Cerebellar cortex (tissue), 1 donor: ENCODE results near the gene ITPR3.

ENCODE experiments used
- DNase-seq: peaks from one replicate; pipeline ENCODE4 v3.0.0-alpha.2; 2015; ENCODE audit warnings: low spot score

Gene ITPR3

GRCh38 chr6:33638556-33638955 is 17.4 kb downstream of the ITPR3 start:
- no peak for DNase-seq

GRCh38 chr6:33639559-33639958 is 18.4 kb downstream of the ITPR3 start:
- no peak for DNase-seq

- no peak for DNase-seq
Measured at GRCh38 chr6:33640361-33640760, 19.2 kb downstream of the ITPR3 start.

- no peak for DNase-seq
Measured at GRCh38 chr6:33641144-33641543, 20.0 kb downstream of the ITPR3 start.

GRCh38 chr6:33641602-33642001 is 20.5 kb downstream of the ITPR3 start:
- DNase-seq = no peak

- no peak for DNase-seq
Measured at GRCh38 chr6:33642897-33643296, 21.8 kb downstream of the ITPR3 start.

GRCh38 chr6:33651403-33651802 is 30.3 kb downstream of the ITPR3 start:
- no peak for DNase-seq

GRCh38 chr6:33652002-33652401 is 30.9 kb downstream of the ITPR3 start:
- no peak for DNase-seq

- DNase-seq = no peak
Measured at GRCh38 chr6:33654831-33655554, 33.9 kb downstream of the ITPR3 start.

GRCh38 chr6:33656844-33657243 is 35.7 kb downstream of the ITPR3 start:
- no peak for DNase-seq

- DNase-seq = no peak
Measured at GRCh38 chr6:33658982-33659689, 38.0 kb downstream of the ITPR3 start.

- DNase-seq = no peak
Measured at GRCh38 chr6:33659986-33660385, 38.9 kb downstream of the ITPR3 start.

GRCh38 chr6:33661106-33661838 is 40.1 kb downstream of the ITPR3 start:
- DNase-seq = no peak

GRCh38 chr6:33662318-33662717 is 41.2 kb downstream of the ITPR3 start:
- no peak for DNase-seq

GRCh38 chr6:33663028-33663427 is 41.9 kb downstream of the ITPR3 start:
- DNase-seq = no peak

- DNase-seq = no peak
Measured at GRCh38 chr6:33663727-33664449, 42.8 kb downstream of the ITPR3 start.

- no peak for DNase-seq
Measured at GRCh38 chr6:33664506-33665057, 43.5 kb downstream of the ITPR3 start.

GRCh38 chr6:33665957-33666356 is 44.8 kb downstream of the ITPR3 start:
- DNase-seq = no peak

- DNase-seq = no peak
Measured at GRCh38 chr6:33667072-33667471, 46.0 kb downstream of the ITPR3 start.

GRCh38 chr6:33667776-33668175 is 46.7 kb downstream of the ITPR3 start:
- no peak for DNase-seq

- DNase-seq = no peak
Measured at GRCh38 chr6:33668328-33668727, 47.2 kb downstream of the ITPR3 start.

GRCh38 chr6:33668914-33669313 is 47.8 kb downstream of the ITPR3 start:
- no peak for DNase-seq
